ENCODE measurements around the gene CCL5.

Gene CCL5

GRCh38 chr17:35825206-35825605, 55.0 kb downstream of the CCL5 start:
- Histone ChIP-seq H3K27me3 (ENCODE audit: control insufficient read depth, insufficient read depth, low read length) (no peaks in the 10 kb centered on the region), H3K36me3 (ENCODE audit: control insufficient read depth, insufficient read depth, low read length) (peaks cover 7% of the 10 kb centered on the region), H3K4me3 (ENCODE audit: low read depth, low read length) (no peak overlapping the region), H3K9ac (ENCODE audit: low read depth, low read length) (no peak overlapping the region), H3K9me3 (ENCODE audit: control insufficient read depth, insufficient read depth, low read length) (no peaks in the 10 kb centered on the region), H3K4me1 (ENCODE audit: control insufficient read depth, insufficient read depth, low read length) (no peaks in the 10 kb centered on the region)

Data from iPS-15b (cell line).